22Rv1 (cell line): Measurements from ENCODE around the gene YPEL5.

ENCODE experiments used
- H3K27ac ChIP-seq: fragments of 450-650 bp; 2 replicates; pipeline ENCODE4 v1.5.1; 2017
- CTCF ChIP-seq: fragments of 450-650 bp; IDR thresholded peaks from 2 replicates; pipeline ENCODE4 v1.5.1; 2017; ENCODE audit warnings: mild to moderate bottlenecking
- ZFX ChIP-seq: fragments of 450-650 bp; IDR thresholded peaks from 2 replicates; pipeline ENCODE4 v1.6.1; 2017; ENCODE audit warnings: antibody characterized with exemption, borderline replicate concordance

The YPEL5 gene

GRCh38 chr2:30159766-30160165 lies 13.0 kb downstream of the YPEL5 start:
- no peak overlapping the region for H3K27ac ChIP-seq
- TF ChIP-seq ZFX (no peak), CTCF (no peak)

- no peak for TF ChIP-seq ZFX
- TF ChIP-seq CTCF, result no peak
- no peak overlapping the region for H3K27ac ChIP-seq
Measured at GRCh38 chr2:30161929-30162706, 15.3 kb downstream of the YPEL5 start.

GRCh38 chr2:30162806-30163205 lies 16.0 kb downstream of the YPEL5 start:
- no peak for TF ChIP-seq ZFX
- no peak for TF ChIP-seq CTCF
- no peak overlapping the region for H3K27ac ChIP-seq

GRCh38 chr2:30164131-30164925 lies 17.5 kb downstream of the YPEL5 start:
- no peak for TF ChIP-seq CTCF
- no peak for TF ChIP-seq ZFX
- no peak overlapping the region for H3K27ac ChIP-seq

GRCh38 chr2:30165050-30165520 lies 18.3 kb downstream of the YPEL5 start:
- H3K27ac ChIP-seq, result no peak overlapping the region
- TF ChIP-seq ZFX (no peak), CTCF (peak; percentile 92)

GRCh38 chr2:30165617-30166016 lies 18.8 kb downstream of the YPEL5 start:
- TF ChIP-seq CTCF (no peak), ZFX (no peak)
- H3K27ac ChIP-seq, result no peak overlapping the region

GRCh38 chr2:30172627-30173026 lies 25.8 kb downstream of the YPEL5 start:
- TF ChIP-seq CTCF, result no peak
- no peak overlapping the region for H3K27ac ChIP-seq
